HCT116 (cell line): ENCODE data around the gene CDKN1A. TPM values are rescaled to one million over a fixed set of nuclear protein-coding genes. Genes with fewer than 3 reads are reported as not detected.

Source experiments
- ATAC-seq: fragments of 200-7000 bp; cut with Tn5 transposase; 2 replicates; pipeline ENCODE4 v1.9.1; 2020; ENCODE audit warnings: mild to moderate bottlenecking, moderate library complexity
- BruUV-seq: library from RNA; stranded (reverse); fragments of 400-500 nt; replicated peaks from 2 replicates; lab custom pipeline; 2021; lab: Mats Ljungman, UMichigan
- CTCF ChIA-PET: fragments of 300-600 bp; sonication (Branson Sonifier 250); formaldehyde crosslinking; loops from one replicate; lab custom pipeline; 2021; ENCODE audit warnings: antibody characterized with exemption; lab: Charles Lee
- POLR2A ChIA-PET: fragments of 300-600, 350-600 bp; sonication (Branson Sonifier 250); formaldehyde crosslinking; loops from one replicate; lab custom pipeline; 2021; ENCODE audit warnings: antibody characterized with exemption; lab: Charles Lee
- RAD21 ChIA-PET, 2 experiments: fragments of 300-600 bp; sonication (Branson Sonifier 250); formaldehyde crosslinking; loops; one replicate each; lab custom pipeline; 2023; ENCODE audit warnings: low total read pairs in 2 of 2; ENCODE audit not compliant: uncharacterized antibody in 2 of 2, unreplicated experiment in 2 of 2, low non-redundant PET in 1 of 2; lab: Charles Lee
- DNase-seq: peaks from one replicate; pipeline ENCODE4 v3.0.0-alpha.2; 2010; ENCODE audit warnings: low read depth, low spot score
- H2AFZ ChIP-seq: fragments of 200-600 bp; shearing (Covaris generic), sonication (generic); 2 replicates; pipeline ENCODE4 v1.6.1; 2017; ENCODE audit warnings: low read depth, mixed run types, mixed read lengths, antibody characterized with exemption, low read length; ENCODE audit not compliant: poor library complexity, severe bottlenecking
- H3K27ac ChIP-seq: 2 replicates; pipeline ENCODE4 v1.5.1; 2012; ENCODE audit warnings: low read depth, low read length
- H3K27me3 ChIP-seq: fragments of 200-600 bp; sonication (generic); 2 replicates; pipeline ENCODE4 v1.6.1; 2016; ENCODE audit warnings: mixed run types, low read length, mixed read lengths; ENCODE audit not compliant: insufficient read depth
- H3K36me3 ChIP-seq, 2 experiments: fragments of 200-500 bp in 1 of 2; fragments of 200-600 bp in 1 of 2; sonication (Bioruptor generic) in 1 of 2; sonication (generic) in 1 of 2; 2 replicates each; pipeline versions ENCODE4 v1.5.1 to v1.6.1; 2014 to 2016; ENCODE audit warnings: low read length in 2 of 2, inconsistent platforms in 1 of 2, mixed read lengths in 1 of 2, mixed run types in 1 of 2; ENCODE audit not compliant: insufficient read depth in 2 of 2, control insufficient read depth in 1 of 2
- H3K4me1 ChIP-seq, 2 experiments: fragments of 200-600 bp in 1 of 2; sonication (generic) in 1 of 2; 2 replicates each; pipeline versions ENCODE4 v1.5.1 to v1.6.1; 2012 to 2017; ENCODE audit warnings: low read length in 2 of 2, inconsistent platforms in 1 of 2, mild to moderate bottlenecking in 1 of 2, mixed read lengths in 1 of 2, mixed run types in 1 of 2, moderate library complexity in 1 of 2; ENCODE audit not compliant: insufficient read depth in 2 of 2, control insufficient read depth in 1 of 2
- H3K4me2 ChIP-seq: fragments of 200-600 bp; sonication (generic); 2 replicates; pipeline ENCODE4 v1.6.1; 2017; ENCODE audit warnings: mixed run types, low read length, mixed read lengths
- H3K4me3 ChIP-seq, 2 experiments: fragments of 200-600 bp in 1 of 2; sonication (generic) in 1 of 2; replicated peaks in 1 of 2; 2 replicates each; pipeline ENCODE4 v1.5.1; 2011 to 2016; ENCODE audit warnings: low read length in 2 of 2, control low read depth in 1 of 2, low read depth in 1 of 2, mild to moderate bottlenecking in 1 of 2, mixed read lengths in 1 of 2, mixed run types in 1 of 2
- H3K79me2 ChIP-seq: fragments of 200-600 bp; sonication (generic); 2 replicates; pipeline ENCODE4 v1.6.1; 2017; ENCODE audit warnings: mild to moderate bottlenecking, mixed run types, low read length, moderate library complexity, mixed read lengths; ENCODE audit not compliant: insufficient read depth
- H3K9ac ChIP-seq: fragments of 200-600 bp; sonication (generic); 2 replicates; pipeline ENCODE4 v1.6.1; 2016; ENCODE audit warnings: low read length, mixed read lengths
- H3K9me2 ChIP-seq: fragments of 200-600 bp; sonication (generic), shearing (Covaris generic); 2 replicates; pipeline ENCODE4 v1.6.1; 2017; ENCODE audit warnings: mixed run types, mild to moderate bottlenecking, moderate library complexity; ENCODE audit not compliant: insufficient read depth
- H3K9me3 ChIP-seq, 2 experiments: fragments of 200-500 bp in 1 of 2; fragments of 200-600 bp in 1 of 2; sonication (Bioruptor generic) in 1 of 2; sonication (generic) in 1 of 2; 2 replicates each; pipeline ENCODE4 v1.6.1; 2014 to 2017; ENCODE audit warnings: low read length in 2 of 2, mixed read lengths in 2 of 2, inconsistent platforms in 1 of 2, low read depth in 1 of 2, mild to moderate bottlenecking in 1 of 2, mixed run types in 1 of 2, moderate library complexity in 1 of 2; ENCODE audit not compliant: control insufficient read depth in 1 of 2, insufficient read depth in 1 of 2
- H4K20me1 ChIP-seq: fragments of 200-600 bp; sonication (generic), shearing (Covaris generic); 2 replicates; pipeline ENCODE4 v1.6.1; 2017; ENCODE audit warnings: mixed run types, mild to moderate bottlenecking, moderate library complexity; ENCODE audit not compliant: insufficient read depth
- CEBPB ChIP-seq: IDR thresholded peaks from 2 replicates; pipeline ENCODE4 v1.6.1; 2012; ENCODE audit warnings: low read depth
- CTCF ChIP-seq, 3 experiments: fragments of 200-600 bp in 1 of 3; sonication (generic) in 1 of 3; IDR thresholded peaks in 2 of 3; conservative IDR thresholded peaks in 1 of 3; 2 replicates each; pipeline ENCODE4 v1.5.1; 2012 to 2017; ENCODE audit warnings: low read depth in 2 of 3, low read length in 2 of 3, antibody characterized with exemption in 1 of 3, borderline replicate concordance in 1 of 3, control low read depth in 1 of 3, mild to moderate bottlenecking in 1 of 3, mixed read lengths in 1 of 3, mixed run types in 1 of 3, moderate library complexity in 1 of 3; ENCODE audit not compliant: insufficient read depth in 1 of 3
- EGR1 ChIP-seq: IDR thresholded peaks from 2 replicates; pipeline ENCODE4 v1.6.1; 2012; ENCODE audit warnings: low read depth
- ELF1 ChIP-seq: IDR thresholded peaks from 2 replicates; pipeline ENCODE4 v1.6.1; 2012; ENCODE audit warnings: low read depth, borderline replicate concordance
- EZH2 ChIP-seq: fragments of 200-600 bp; sonication (generic); IDR thresholded peaks from 2 replicates; pipeline ENCODE4 v1.6.1; 2017; ENCODE audit warnings: antibody characterized with exemption, mixed run types
- FOSL1 ChIP-seq: IDR thresholded peaks from 2 replicates; pipeline ENCODE4 v1.6.1; 2012; ENCODE audit warnings: low read depth
- MAX ChIP-seq: IDR thresholded peaks from 2 replicates; pipeline ENCODE4 v1.6.1; 2012
- SIN3A ChIP-seq: IDR thresholded peaks from 2 replicates; pipeline ENCODE4 v1.6.1; 2012; ENCODE audit warnings: low read depth
- SP1 ChIP-seq: IDR thresholded peaks from 2 replicates; pipeline ENCODE4 v1.6.1; 2012; ENCODE audit warnings: low read depth
- SRF ChIP-seq: IDR thresholded peaks from 2 replicates; pipeline ENCODE4 v1.6.1; 2012; ENCODE audit warnings: low read depth
- YY1 ChIP-seq: IDR thresholded peaks from 2 replicates; pipeline ENCODE4 v1.6.1; 2011; ENCODE audit warnings: low read length, low read depth, moderate library complexity, mild to moderate bottlenecking; ENCODE audit not compliant: insufficient replicate concordance; ENCODE audit errors: extremely low read depth
- ZNF274 ChIP-seq: fragments of 200-500 bp; sonication (Bioruptor generic); IDR thresholded peaks from 2 replicates; pipeline ENCODE4 v1.6.1; 2014; ENCODE audit warnings: mild to moderate bottlenecking, low read depth, low read length, inconsistent platforms
- intact Hi-C: fragments of 100-400 bp; cut with micrococcal nuclease; formaldehyde crosslinking; loops from 2 replicates; pipeline ENCODE4 v1.10.0; 2022
- total RNA-seq: library from RNA; stranded (reverse); gene quantifications from one replicate; pipeline ENCODE4 v1.2.1, GENCODE V29; 2021; ENCODE audit not compliant: unreplicated experiment
- TF ChIP-seq, protein P1 (sequence below): IDR thresholded peaks from 2 replicates; pipeline ENCODE4 v1.6.1; 2012; ENCODE audit warnings: low read depth

Gene CDKN1A
- total RNA-seq, 1 experiment from 2014 or later = 179 TPM

- TF ChIP-seq, protein P1, sequence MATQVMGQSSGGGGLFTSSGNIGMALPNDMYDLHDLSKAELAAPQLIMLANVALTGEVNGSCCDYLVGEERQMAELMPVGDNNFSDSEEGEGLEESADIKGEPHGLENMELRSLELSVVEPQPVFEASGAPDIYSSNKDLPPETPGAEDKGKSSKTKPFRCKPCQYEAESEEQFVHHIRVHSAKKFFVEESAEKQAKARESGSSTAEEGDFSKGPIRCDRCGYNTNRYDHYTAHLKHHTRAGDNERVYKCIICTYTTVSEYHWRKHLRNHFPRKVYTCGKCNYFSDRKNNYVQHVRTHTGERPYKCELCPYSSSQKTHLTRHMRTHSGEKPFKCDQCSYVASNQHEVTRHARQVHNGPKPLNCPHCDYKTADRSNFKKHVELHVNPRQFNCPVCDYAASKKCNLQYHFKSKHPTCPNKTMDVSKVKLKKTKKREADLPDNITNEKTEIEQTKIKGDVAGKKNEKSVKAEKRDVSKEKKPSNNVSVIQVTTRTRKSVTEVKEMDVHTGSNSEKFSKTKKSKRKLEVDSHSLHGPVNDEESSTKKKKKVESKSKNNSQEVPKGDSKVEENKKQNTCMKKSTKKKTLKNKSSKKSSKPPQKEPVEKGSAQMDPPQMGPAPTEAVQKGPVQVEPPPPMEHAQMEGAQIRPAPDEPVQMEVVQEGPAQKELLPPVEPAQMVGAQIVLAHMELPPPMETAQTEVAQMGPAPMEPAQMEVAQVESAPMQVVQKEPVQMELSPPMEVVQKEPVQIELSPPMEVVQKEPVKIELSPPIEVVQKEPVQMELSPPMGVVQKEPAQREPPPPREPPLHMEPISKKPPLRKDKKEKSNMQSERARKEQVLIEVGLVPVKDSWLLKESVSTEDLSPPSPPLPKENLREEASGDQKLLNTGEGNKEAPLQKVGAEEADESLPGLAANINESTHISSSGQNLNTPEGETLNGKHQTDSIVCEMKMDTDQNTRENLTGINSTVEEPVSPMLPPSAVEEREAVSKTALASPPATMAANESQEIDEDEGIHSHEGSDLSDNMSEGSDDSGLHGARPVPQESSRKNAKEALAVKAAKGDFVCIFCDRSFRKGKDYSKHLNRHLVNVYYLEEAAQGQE = no peak
- TF ChIP-seq SP1 (no peak), ZNF274 (no peak), EGR1 (no peak)
- TF ChIP-seq, all 23 proteins: peak for 0
Measured at GRCh38 chr6:36650848-36651478, 27.6 kb upstream of the CDKN1A start (continued).

DNA sequence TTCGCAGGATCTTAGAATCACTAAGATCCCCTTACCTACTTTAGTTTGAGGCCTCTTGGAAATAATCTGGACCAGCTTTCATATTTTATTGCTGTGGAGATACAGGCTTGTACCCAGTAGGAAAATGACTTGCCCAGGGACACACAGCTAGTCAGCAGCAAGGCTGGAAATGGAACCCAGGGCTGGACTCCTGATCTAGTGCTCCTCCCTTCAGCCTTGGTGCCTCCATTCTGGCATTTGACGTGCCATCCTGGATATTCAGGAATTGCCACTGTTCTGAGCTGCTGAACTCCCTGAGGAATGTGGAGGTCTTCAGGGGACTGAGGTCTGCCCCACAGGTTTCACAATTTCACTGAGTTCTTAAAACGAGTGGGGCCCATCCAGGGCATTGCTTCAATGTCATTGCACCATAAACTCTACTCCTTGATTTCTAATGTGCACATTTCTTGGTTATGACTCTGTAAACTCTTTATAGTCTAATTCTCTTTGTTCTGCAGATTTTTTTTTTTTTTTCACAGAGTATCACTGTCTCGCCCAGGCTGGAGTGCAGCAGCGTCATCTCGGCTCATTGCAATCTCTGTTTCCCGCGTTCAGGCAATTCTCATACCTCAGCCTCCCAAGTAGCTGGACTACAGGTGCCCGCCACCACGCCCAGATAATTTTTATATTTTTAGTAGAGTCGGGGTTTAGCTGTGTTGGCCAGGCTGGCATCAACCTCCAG is 26.7 kb upstream of the CDKN1A start:
- BruUV-seq = no TSS peak
- H3K27ac ChIP-seq = no peak overlapping the region
- no peaks in the 10 kb centered on the region for H3K27me3 ChIP-seq
- no peaks in the 10 kb centered on the region for H3K36me3 ChIP-seq
- no peaks in the 10 kb centered on the region for H4K20me1 ChIP-seq
- POLR2A ChIA-PET = interaction anchor here (1.4 kb wide), 2 partner anchors 9 to 15 kb away, joined by 3 to 4 read pairs; no protein-coding TSS in a partner anchor
- RAD21 ChIA-PET = no interaction called here
- H3K9ac ChIP-seq = no peak overlapping the region
- H3K4me2 ChIP-seq = no peak overlapping the region
- intact Hi-C loops = no loop called here
- H3K9me2 ChIP-seq = no peaks in the 10 kb centered on the region
- H3K4me3 ChIP-seq = no peak overlapping the region
- H3K9me3 ChIP-seq = no peaks in the 10 kb centered on the region
- ATAC-seq = no peak
- no peak overlapping the region for H2AFZ ChIP-seq
- no peak for DNase-seq
- H3K79me2 ChIP-seq = no peaks in the 10 kb centered on the region
- CTCF ChIA-PET = interaction anchor here (0.6 kb wide), 1 partner anchor 131 kb away, joined by 3 read pairs; no protein-coding TSS in a partner anchor
- peaks cover 17 to 23% of the 10 kb centered on the region in 2 experiments; a peak in 3 of 4 replicates for H3K4me1 ChIP-seq
- TF ChIP-seq YY1 (no peak), ZNF274 (no peak), ELF1 (no peak), SIN3A (no peak), MAX (no peak), CEBPB (no peak), FOSL1 (no peak), SRF (no peak), EGR1 (no peak), EZH2 (no peak), CTCF (IDR thresholded peaks at IDR 0.05 in 2 of 3, conservative IDR thresholded peaks at IDR 0.05 in 1 of 3; ENCODE audit: borderline replicate concordance in 1 of 3, insufficient read depth in 1 of 3, low read depth in 2 of 3, low read length in 2 of 3) (no peak), SP1 (no peak)
- TF ChIP-seq, protein P1 = no peak
